Suprapubic skin (tissue), 4 donors: ENCODE results near the gene TMEM94.

ENCODE experiments used
- CTCF ChIP-seq, 2 donors: fragments of 200-600 bp in 1 of 2; fragments of 450-650 bp in 1 of 2; sonication (generic) in 1 of 2; IDR thresholded peaks; one replicate each; pipeline ENCODE4 v1.5.1; 2016 to 2019; ENCODE audit warnings: antibody characterized with exemption in 2 of 2, mild to moderate bottlenecking in 1 of 2, moderate library complexity in 1 of 2
- EP300 ChIP-seq: sonication (generic); formaldehyde crosslinking; IDR thresholded peaks from one replicate; pipeline ENCODE4 v1.6.1; 2017; ENCODE audit warnings: antibody characterized with exemption
- POLR2A ChIP-seq, 2 donors: fragments of 450-650 bp; IDR thresholded peaks; one replicate each; pipeline ENCODE4 v1.6.1; 2017; ENCODE audit warnings: antibody characterized with exemption in 2 of 2, mild to moderate bottlenecking in 2 of 2, moderate library complexity in 2 of 2
- POLR2AphosphoS5 ChIP-seq, 3 donors: sonication (generic); formaldehyde crosslinking; IDR thresholded peaks; one replicate each; pipeline ENCODE4 v1.6.1; 2017; ENCODE audit warnings: antibody characterized with exemption in 3 of 3

GRCh38 chr17:75547091-75547490 lies 90.7 kb downstream of the TMEM94 start:
- TF ChIP-seq CTCF (IDR thresholded peaks at IDR 0.05) (no peak), POLR2A (IDR thresholded peaks at IDR 0.05) (no peak), EP300 (no peak), POLR2AphosphoS5 (IDR thresholded peaks at IDR 0.05) (no peak)
